Osteoblast (primary cell): Measurements from ENCODE around the gene TFAP2B. TPM values are rescaled to one million over a fixed set of nuclear protein-coding genes. Genes with fewer than 3 reads are reported as not detected.

ENCODE experiments used
- DNase-seq: peaks from one replicate; pipeline ENCODE4 v3.0.0; 2011; ENCODE audit warnings: low spot score, mixed read lengths; ENCODE audit not compliant: insufficient read length; ENCODE audit errors: missing footprints
- H2AFZ ChIP-seq: 2 replicates; pipeline ENCODE4 v1.6.0; 2011; ENCODE audit warnings: mild to moderate bottlenecking, low read length
- H3K27ac ChIP-seq: 2 replicates; pipeline ENCODE4 v1.5.1; 2011; ENCODE audit warnings: mild to moderate bottlenecking, low read depth, low read length, moderate library complexity
- H3K27me3 ChIP-seq: 2 replicates; pipeline ENCODE4 v1.6.0; 2012; ENCODE audit warnings: mild to moderate bottlenecking, control low read depth, inconsistent platforms, low read length, moderate library complexity; ENCODE audit not compliant: insufficient read depth
- H3K36me3 ChIP-seq: 2 replicates; pipeline ENCODE4 v1.5.1; 2011; ENCODE audit warnings: mild to moderate bottlenecking, low read length, control low read depth, moderate library complexity; ENCODE audit not compliant: insufficient read depth
- H3K4me1 ChIP-seq: 2 replicates; pipeline ENCODE4 v1.5.1; 2011; ENCODE audit warnings: mild to moderate bottlenecking, low read length, control low read depth, moderate library complexity; ENCODE audit not compliant: insufficient read depth
- H3K4me2 ChIP-seq: 2 replicates; pipeline ENCODE4 v1.6.0; 2011; ENCODE audit warnings: mild to moderate bottlenecking, low read length; ENCODE audit not compliant: insufficient read depth
- H3K4me3 ChIP-seq: fragments of 200-600 bp; sonication (generic); 3 replicates; pipeline ENCODE4 v1.5.1; 2012; ENCODE audit warnings: mild to moderate bottlenecking, low read length, inconsistent platforms; ENCODE audit not compliant: insufficient read depth
- H3K79me2 ChIP-seq: 2 replicates; pipeline ENCODE4 v1.6.0; 2012; ENCODE audit warnings: mild to moderate bottlenecking, low read length, control low read depth, inconsistent platforms; ENCODE audit not compliant: insufficient read depth
- H3K9me3 ChIP-seq: 2 replicates; pipeline ENCODE4 v1.5.1; 2011; ENCODE audit warnings: low read depth, low read length, control low read depth
- H4K20me1 ChIP-seq: 2 replicates; pipeline ENCODE4 v1.6.0; 2012; ENCODE audit warnings: mild to moderate bottlenecking, low read length, control low read depth; ENCODE audit not compliant: insufficient read depth
- CTCF ChIP-seq: IDR thresholded peaks from 2 replicates; pipeline ENCODE4 v1.5.1; 2011; ENCODE audit warnings: mild to moderate bottlenecking, low read depth, low read length, moderate library complexity; ENCODE audit errors: extremely low read depth
- total RNA-seq: library from RNA; depleted of rRNA; stranded (reverse); fragments of >200 nt; gene quantifications from 2 replicates; pipeline ENCODE4 v1.2.3, GENCODE V29; 2012

TFAP2B gene
- total RNA-seq, 1 donor, result not detected

GRCh38 chr6:50840811-50841192 is 22.1 kb downstream of the TFAP2B start:
- no peak overlapping the region for H3K27ac ChIP-seq
- no peak overlapping the region for H2AFZ ChIP-seq
- H3K27me3 ChIP-seq, result peaks cover 16% of the 10 kb centered on the region
- no peaks in the 10 kb centered on the region for H3K9me3 ChIP-seq
- H3K4me2 ChIP-seq, result no peak overlapping the region
- H4K20me1 ChIP-seq, result no peaks in the 10 kb centered on the region
- DNase-seq, result peak; percentile 68
- TF ChIP-seq CTCF, result no peak
- no peaks in the 10 kb centered on the region for H3K79me2 ChIP-seq
- H3K4me1 ChIP-seq, result no peaks in the 10 kb centered on the region
- H3K36me3 ChIP-seq, result no peaks in the 10 kb centered on the region
- no peak overlapping the region for H3K4me3 ChIP-seq

- no peaks in the 10 kb centered on the region for H3K36me3 ChIP-seq
- no peaks in the 10 kb centered on the region for H4K20me1 ChIP-seq
Observed at GRCh38 chr6:50842446-50842845, 23.8 kb downstream of the TFAP2B start.

GRCh38 chr6:50842861-50843384 is 24.3 kb downstream of the TFAP2B start:
- H3K4me3 ChIP-seq, result no peak overlapping the region
- H2AFZ ChIP-seq, result no peak overlapping the region
- H3K4me2 ChIP-seq, result no peak overlapping the region
- DNase-seq, result peak; percentile 58
- H3K9me3 ChIP-seq, result no peaks in the 10 kb centered on the region
- no peaks in the 10 kb centered on the region for H3K36me3 ChIP-seq
- peaks cover 17% of the 10 kb centered on the region for H3K27me3 ChIP-seq
- no peak for TF ChIP-seq CTCF
- no peaks in the 10 kb centered on the region for H3K79me2 ChIP-seq
- no peaks in the 10 kb centered on the region for H3K4me1 ChIP-seq
- no peaks in the 10 kb centered on the region for H4K20me1 ChIP-seq
- no peak overlapping the region for H3K27ac ChIP-seq

More at GRCh38 chr6:50842446-50842845, 23.8 kb downstream of the TFAP2B start:
- Histone ChIP-seq H3K4me1 (no peaks in the 10 kb centered on the region), H3K9me3 (no peaks in the 10 kb centered on the region), H3K27me3 (peaks cover 17% of the 10 kb centered on the region), H3K4me3 (no peak overlapping the region), H3K79me2 (no peaks in the 10 kb centered on the region), H3K27ac (no peak overlapping the region), H3K4me2 (no peak overlapping the region), H2AFZ (no peak overlapping the region)
- TF ChIP-seq CTCF, result no peak
- DNase-seq, result no peak

GRCh38 chr6:50843842-50844241 is 25.2 kb downstream of the TFAP2B start:
- H3K36me3 ChIP-seq, result no peaks in the 10 kb centered on the region
- H4K20me1 ChIP-seq, result no peaks in the 10 kb centered on the region
- H2AFZ ChIP-seq, result no peak overlapping the region
- no peak for DNase-seq
- H3K27ac ChIP-seq, result no peak overlapping the region
- H3K79me2 ChIP-seq, result no peaks in the 10 kb centered on the region
- no peak overlapping the region for H3K4me2 ChIP-seq
- no peaks in the 10 kb centered on the region for H3K9me3 ChIP-seq
- no peak overlapping the region for H3K4me3 ChIP-seq
- peaks cover 17% of the 10 kb centered on the region for H3K27me3 ChIP-seq
- no peak for TF ChIP-seq CTCF
- no peaks in the 10 kb centered on the region for H3K4me1 ChIP-seq
